ENCODE data around the gene FAM240A.

- no peak for TF ChIP-seq CTCF (conservative IDR thresholded peaks at IDR 0.05 in 1 of 2, IDR thresholded peaks at IDR 0.05 in 1 of 2; ENCODE audit: low read depth in 1 of 2, low read length in 2 of 2)
- no peak for TF ChIP-seq EZH2 (IDR thresholded peaks at IDR 0.05; ENCODE audit: low read length, missing control alignments)
Observed at GRCh38 chr3:46615050-46615775, 2.9 kb downstream of the FAM240A start.

Measured in fibroblast of lung (primary cell).